COR-L47 (cell line): ENCODE data around the gene HGD.
A peak's percentile ranks its signal among the peaks of the same experiment; 100 is the strongest.
"Not testable (repeated sequence)": the region's sequence is repeated elsewhere in the genome, so short reads cannot be mapped to it uniquely, and the experiment has no call there.

Experiments used
- DNase-seq: peaks from one replicate; lab custom pipeline; 2025; lab: John Stamatoyannopoulos, UW

The HGD gene

GRCh38 chr3:120637851-120638559, 44.0 kb downstream of the HGD start:
- no peak for DNase-seq

- DNase-seq = no peak
Measured at GRCh38 chr3:120636795-120637401, 45.1 kb downstream of the HGD start.

GRCh38 chr3:120634539-120634938, 47.5 kb downstream of the HGD start:
- DNase-seq = no peak

GRCh38 chr3:120625159-120625586, 56.9 kb downstream of the HGD start:
- no peak for DNase-seq

- DNase-seq = no peak
Measured at GRCh38 chr3:120623727-120624093, 58.3 kb downstream of the HGD start.

DNA sequence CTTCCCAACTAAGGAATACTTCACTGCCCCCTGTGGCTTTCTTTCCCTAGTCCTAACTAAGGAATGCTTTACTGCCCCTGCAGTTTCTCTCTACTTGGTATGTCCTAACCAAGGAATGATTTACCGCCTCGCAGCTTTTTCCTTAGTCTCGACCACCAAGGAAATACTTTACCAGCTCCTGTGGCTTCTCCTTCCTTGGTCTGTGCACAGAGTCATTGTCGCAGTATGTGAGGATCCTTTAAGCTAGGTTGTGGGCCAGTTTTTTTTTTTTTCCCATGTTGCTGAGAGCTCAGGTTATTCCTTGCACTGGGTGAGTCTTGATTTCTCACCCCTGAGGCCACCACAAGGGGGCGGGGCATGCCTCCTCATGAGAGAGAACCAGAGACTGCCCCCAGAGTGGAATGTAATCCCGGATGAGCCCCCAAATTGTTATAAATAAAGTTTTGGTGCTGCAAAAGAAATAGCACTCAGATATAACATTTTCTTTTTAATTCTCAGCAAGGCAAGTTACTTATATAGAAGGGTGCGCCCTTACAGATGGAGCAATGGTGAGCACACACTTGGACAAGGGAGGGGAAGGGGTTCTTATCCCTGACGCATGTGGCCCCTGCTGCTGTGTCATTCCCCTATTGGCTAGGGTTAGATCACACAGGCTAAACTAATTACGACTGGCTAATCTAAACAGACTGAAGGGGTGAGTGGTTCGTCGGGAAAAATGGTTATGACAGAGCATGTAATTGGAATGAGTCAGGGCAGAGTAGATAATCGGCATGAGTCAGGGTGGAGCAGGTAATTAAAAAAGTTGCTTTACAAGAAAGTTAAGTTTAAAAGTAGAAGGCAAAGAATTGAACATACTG, 58.9 kb downstream of the HGD start:
- peak; percentile 16 for DNase-seq

- DNase-seq = no peak
Measured at GRCh38 chr3:120622457-120622856, 59.6 kb downstream of the HGD start.

GRCh38 chr3:120616745-120617144, 65.3 kb downstream of the HGD start:
- DNase-seq = not testable (repeated sequence)

- no peak for DNase-seq
Measured at GRCh38 chr3:120615847-120616609, 66.0 kb downstream of the HGD start.

DNA sequence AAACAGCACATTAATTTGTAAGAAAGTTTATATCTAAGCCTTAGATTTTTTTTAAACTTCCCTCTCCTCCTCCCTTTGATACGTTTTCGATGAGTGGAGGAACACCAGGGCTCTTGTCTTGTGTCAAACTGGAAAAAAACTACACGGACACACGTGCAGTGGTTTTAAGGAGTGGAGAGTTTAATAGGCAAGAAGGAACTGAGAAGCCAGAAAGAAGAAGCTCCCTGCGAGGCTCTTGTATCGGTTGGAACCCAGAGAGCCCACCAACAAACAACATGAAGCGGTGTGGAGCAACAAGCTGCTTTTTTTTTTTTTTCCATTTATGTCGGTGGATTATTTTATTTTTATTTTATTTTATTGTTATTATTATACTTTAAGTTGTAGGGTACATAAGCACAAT, 67.3 kb downstream of the HGD start:
- no peak for DNase-seq

GRCh38 chr3:120608506-120608905, 73.5 kb downstream of the HGD start:
- DNase-seq = no peak

DNA sequence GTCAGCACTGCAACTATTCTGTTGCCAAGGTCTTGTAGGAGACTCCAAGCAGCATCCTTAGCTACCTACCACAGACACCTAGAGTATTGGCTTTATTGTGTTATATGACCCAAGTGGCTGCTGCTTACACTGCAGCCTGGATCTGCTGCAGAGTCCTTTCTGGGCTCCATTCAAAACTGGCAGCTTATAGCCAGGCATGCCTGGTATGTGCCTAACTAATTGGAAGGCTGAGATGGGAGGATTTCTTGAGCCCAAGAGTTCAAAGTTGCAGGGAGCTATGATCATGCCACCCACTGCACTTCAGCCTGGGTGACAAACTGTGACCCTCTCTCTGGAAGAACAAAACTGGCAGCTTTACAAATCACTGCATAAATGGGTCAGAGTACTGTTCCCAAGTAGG, 77.3 kb downstream of the HGD start:
- no peak for DNase-seq

- no peak for DNase-seq
Measured at GRCh38 chr3:120604382-120604781, 77.7 kb downstream of the HGD start.

- no peak for DNase-seq
Measured at GRCh38 chr3:120602682-120603081, 79.4 kb downstream of the HGD start.

- no peak for DNase-seq
Measured at GRCh38 chr3:120601554-120601953, 80.5 kb downstream of the HGD start.

- no peak for DNase-seq
Measured at GRCh38 chr3:120599211-120599610, 82.8 kb downstream of the HGD start.

GRCh38 chr3:120597445-120598049, 84.5 kb downstream of the HGD start:
- DNase-seq = no peak

DNA sequence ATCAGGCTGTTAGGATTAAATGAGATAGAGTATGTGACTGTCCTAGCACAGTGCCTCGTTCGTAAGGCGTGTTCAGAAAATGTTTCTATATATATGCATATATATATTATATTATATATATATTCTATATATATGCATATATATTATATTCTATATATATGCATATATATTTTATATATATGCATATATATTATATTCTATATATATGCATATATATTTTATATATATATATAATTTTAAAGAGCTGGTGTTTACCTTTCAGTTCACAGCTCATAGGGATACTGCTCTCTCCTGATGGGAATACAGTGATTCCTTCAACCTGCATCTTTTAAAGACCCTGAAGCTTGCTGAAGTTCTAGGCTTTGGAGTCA, 85.2 kb downstream of the HGD start:
- no peak for DNase-seq

DNA sequence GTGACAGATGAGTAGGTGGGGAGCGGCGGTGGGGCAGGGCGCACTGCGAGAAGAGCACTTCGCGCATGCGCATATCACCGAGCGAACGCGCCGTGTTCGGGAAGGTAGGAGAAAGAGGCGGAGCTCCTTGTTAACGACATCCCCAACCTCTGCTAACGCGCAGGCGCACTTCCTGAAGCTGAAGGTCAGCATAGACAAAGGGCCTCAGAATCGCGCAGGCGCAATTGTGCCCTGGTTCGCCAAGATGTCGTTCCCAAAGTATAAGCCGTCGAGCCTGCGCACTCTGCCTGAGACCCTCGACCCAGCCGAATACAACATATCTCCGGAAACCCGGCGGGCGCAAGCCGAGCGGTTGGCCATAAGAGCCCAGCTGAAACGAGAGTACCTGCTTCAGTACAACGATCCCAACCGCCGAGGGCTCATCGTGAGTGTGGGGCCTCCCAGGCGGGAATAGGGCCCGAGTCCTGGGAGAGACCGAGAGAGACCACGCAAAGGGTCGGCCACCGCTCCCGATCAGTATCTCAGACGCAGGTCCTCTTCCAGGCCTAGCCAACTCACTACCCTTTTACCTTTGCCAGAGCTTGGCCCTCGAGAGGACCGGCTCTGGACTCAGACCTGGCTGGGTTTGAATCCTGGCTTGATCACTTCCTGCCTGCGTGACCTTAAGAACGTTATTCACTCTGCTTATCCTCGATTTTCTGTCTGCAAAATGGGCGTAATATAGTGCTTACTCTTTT, 85.8 kb downstream of the HGD start, which contains the start of gene NDUFB4:
Gene NDUFB4, plus strand, starts transcription at position 221 of the 737 bp plus-strand sequence. Its CDS starts 24 bp downstream, at position 245.
- peak; percentile 100 for DNase-seq

DNA sequence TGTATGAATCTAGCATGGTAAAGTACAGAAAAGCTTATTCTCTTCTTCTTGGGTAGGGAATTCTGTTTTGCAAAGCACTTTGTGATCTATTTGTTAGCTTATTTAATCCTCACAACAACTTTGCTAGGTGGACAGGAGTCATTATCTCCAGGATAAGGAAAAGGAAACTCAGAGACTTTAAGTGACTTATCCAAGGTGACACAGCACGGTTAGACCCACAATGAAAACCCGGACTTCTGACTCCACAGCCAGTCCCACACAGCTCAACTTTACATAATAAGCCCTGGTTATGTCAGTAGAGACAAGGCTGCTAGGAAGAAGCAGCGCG, 86.3 kb downstream of the HGD start:
- no peak for DNase-seq

GRCh38 chr3:120587332-120587975, 94.6 kb downstream of the HGD start:
- no peak for DNase-seq
